Measurements from ENCODE around the gene DDX42. TPM values are rescaled to one million over a fixed set of nuclear protein-coding genes. Genes with fewer than 3 reads are reported as not detected.
A peak's percentile ranks its signal among the peaks of the same experiment; 100 is the strongest.

The DDX42 gene
- total and polyA plus RNA-seq, 2 experiments from 2014 or later, result 31.1 to 79.9 TPM

DNA sequence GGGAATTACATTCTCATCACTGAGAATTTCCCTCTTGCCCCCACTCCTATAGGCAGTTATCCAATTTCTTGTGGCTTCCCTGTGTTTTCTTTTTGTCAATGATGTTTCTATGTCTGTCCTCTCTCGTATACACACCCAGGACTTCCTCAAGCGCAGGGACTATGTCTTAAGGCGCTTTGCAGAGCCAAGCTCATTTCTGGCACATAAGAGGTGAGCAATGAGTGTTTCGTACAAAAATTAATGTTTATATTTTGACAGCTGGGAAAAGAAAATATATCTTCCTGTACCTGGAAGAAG is 947 bp downstream of the DDX42 start:
- Histone ChIP-seq H3K4me3 (peak overlapping the region; percentile 56), H4K20me1 (ENCODE audit: insufficient read depth, poor library complexity, severe bottlenecking) (peaks cover 52% of the 10 kb centered on the region), H3K4me2 (peak overlapping the region; percentile 73), H3K36me3 (replicated peaks; ENCODE audit: insufficient read depth, low read depth) (no peaks in the 10 kb centered on the region), H3K79me2 (peaks cover 86% of the 10 kb centered on the region), H3K4me1 (ENCODE audit: insufficient read depth) (peaks cover 6% of the 10 kb centered on the region), H3K27me3 (no peaks in the 10 kb centered on the region), H3K27ac (peak overlapping the region; percentile 96), H2AFZ (no peak overlapping the region), H3K9me3 (ENCODE audit: low read depth) (no peaks in the 10 kb centered on the region), H3K9me2 (replicated peaks; ENCODE audit: insufficient read depth) (no peaks in the 10 kb centered on the region)
- WGBS (ENCODE audit: low lambda C conversion rate, missing lambda C conversion rate), result 4% methylated on average over 4 of the region's 4 CpGs
- DNase-seq (ENCODE audit: low spot score), result no peak
- TF ChIP-seq EZH2 (IDR thresholded peaks at IDR 0.05; ENCODE audit: borderline replicate concordance) (no peak), EZH2phosphoT487 (IDR thresholded peaks at IDR 0.05; ENCODE audit: low read depth, severe bottlenecking, unreplicated experiment) (no peak)
- TF ChIP-seq, protein P1, sequence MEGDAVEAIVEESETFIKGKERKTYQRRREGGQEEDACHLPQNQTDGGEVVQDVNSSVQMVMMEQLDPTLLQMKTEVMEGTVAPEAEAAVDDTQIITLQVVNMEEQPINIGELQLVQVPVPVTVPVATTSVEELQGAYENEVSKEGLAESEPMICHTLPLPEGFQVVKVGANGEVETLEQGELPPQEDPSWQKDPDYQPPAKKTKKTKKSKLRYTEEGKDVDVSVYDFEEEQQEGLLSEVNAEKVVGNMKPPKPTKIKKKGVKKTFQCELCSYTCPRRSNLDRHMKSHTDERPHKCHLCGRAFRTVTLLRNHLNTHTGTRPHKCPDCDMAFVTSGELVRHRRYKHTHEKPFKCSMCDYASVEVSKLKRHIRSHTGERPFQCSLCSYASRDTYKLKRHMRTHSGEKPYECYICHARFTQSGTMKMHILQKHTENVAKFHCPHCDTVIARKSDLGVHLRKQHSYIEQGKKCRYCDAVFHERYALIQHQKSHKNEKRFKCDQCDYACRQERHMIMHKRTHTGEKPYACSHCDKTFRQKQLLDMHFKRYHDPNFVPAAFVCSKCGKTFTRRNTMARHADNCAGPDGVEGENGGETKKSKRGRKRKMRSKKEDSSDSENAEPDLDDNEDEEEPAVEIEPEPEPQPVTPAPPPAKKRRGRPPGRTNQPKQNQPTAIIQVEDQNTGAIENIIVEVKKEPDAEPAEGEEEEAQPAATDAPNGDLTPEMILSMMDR (IDR thresholded peaks at IDR 0.05; ENCODE audit: poor library complexity), result no peak

DNA sequence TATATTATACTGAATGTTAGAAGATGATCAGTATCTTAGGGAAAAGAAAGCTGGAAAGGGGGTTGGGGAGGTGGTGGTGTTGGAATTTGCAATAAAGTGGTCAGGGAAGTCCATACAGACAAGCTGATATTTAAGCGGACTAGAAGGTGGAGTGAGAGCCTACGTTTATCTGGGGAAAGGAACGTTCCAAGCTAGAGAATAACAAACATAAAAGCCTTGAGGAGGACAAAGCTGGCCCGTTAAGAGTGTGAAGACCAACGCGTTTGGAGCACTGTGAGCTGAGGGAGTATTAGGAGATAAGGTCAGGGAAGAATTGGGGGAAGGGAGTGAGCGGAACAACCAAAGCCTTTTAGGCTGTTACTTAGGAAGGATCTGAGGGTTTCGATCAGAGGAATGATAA is 1.4 kb downstream of the DDX42 start:
- Histone ChIP-seq H3K4me1 (ENCODE audit: insufficient read depth) (peaks cover 6% of the 10 kb centered on the region), H3K27ac (peak overlapping the region; percentile 96), H3K9me2 (replicated peaks; ENCODE audit: insufficient read depth) (no peaks in the 10 kb centered on the region), H4K20me1 (ENCODE audit: insufficient read depth, poor library complexity, severe bottlenecking) (peaks cover 57% of the 10 kb centered on the region), H3K9me3 (ENCODE audit: low read depth) (no peaks in the 10 kb centered on the region), H3K4me3 (peak overlapping the region; percentile 56), H3K4me2 (peak overlapping the region; percentile 73), H2AFZ (no peak overlapping the region), H3K36me3 (replicated peaks; ENCODE audit: insufficient read depth, low read depth) (no peaks in the 10 kb centered on the region), H3K79me2 (peaks cover 86% of the 10 kb centered on the region), H3K27me3 (no peaks in the 10 kb centered on the region)
- no peak for DNase-seq (ENCODE audit: low spot score)
- 17% methylated on average over 8 of the region's 8 CpGs for WGBS (ENCODE audit: low lambda C conversion rate, missing lambda C conversion rate)
- TF ChIP-seq, protein P1 (IDR thresholded peaks at IDR 0.05; ENCODE audit: poor library complexity), result no peak

DNA sequence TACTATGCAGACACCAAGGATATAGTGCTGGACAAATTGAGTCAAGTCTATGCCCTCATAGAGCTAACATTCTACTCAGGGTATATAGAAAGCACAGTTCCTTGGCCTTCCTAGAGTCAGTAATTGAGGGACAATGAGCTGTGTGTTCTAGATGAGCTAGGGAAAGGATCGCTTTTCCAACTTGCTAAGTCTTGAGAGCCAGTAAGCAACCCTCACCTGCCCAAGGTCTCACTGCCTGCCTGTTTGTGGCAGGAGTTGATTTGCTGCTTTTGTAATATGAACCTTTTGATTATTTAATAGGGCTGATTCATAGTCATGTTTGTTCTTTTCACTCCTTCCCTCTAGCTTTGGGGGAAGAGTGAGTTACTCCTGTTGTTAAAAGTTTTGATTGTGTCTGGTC is 6.5 kb downstream of the DDX42 start:
- H3K9me2 ChIP-seq (replicated peaks; ENCODE audit: insufficient read depth), result no peaks in the 10 kb centered on the region
- H3K4me2 ChIP-seq, result no peak overlapping the region
- no peaks in the 10 kb centered on the region for H3K27me3 ChIP-seq
- H3K4me3 ChIP-seq, result no peak overlapping the region
- no peaks in the 10 kb centered on the region for H3K4me1 ChIP-seq (ENCODE audit: insufficient read depth)
- no peak overlapping the region for H2AFZ ChIP-seq
- TF ChIP-seq EZH2phosphoT487 (IDR thresholded peaks at IDR 0.05; ENCODE audit: low read depth, severe bottlenecking, unreplicated experiment) (no peak), EZH2 (IDR thresholded peaks at IDR 0.05; ENCODE audit: borderline replicate concordance) (no peak)
- TF ChIP-seq, protein P1 (IDR thresholded peaks at IDR 0.05; ENCODE audit: poor library complexity), result no peak
- H3K79me2 ChIP-seq, result peaks cover 100% of the 10 kb centered on the region
- 91% methylated on average over 1 of the region's 1 CpG for WGBS (ENCODE audit: low lambda C conversion rate, missing lambda C conversion rate)
- DNase-seq (ENCODE audit: low spot score), result no peak
- no peak overlapping the region for H3K27ac ChIP-seq
- no peaks in the 10 kb centered on the region for H3K9me3 ChIP-seq (ENCODE audit: low read depth)
- no peaks in the 10 kb centered on the region for H3K36me3 ChIP-seq (replicated peaks; ENCODE audit: insufficient read depth, low read depth)
- H4K20me1 ChIP-seq (ENCODE audit: insufficient read depth, poor library complexity, severe bottlenecking), result peaks cover 97% of the 10 kb centered on the region

DNA sequence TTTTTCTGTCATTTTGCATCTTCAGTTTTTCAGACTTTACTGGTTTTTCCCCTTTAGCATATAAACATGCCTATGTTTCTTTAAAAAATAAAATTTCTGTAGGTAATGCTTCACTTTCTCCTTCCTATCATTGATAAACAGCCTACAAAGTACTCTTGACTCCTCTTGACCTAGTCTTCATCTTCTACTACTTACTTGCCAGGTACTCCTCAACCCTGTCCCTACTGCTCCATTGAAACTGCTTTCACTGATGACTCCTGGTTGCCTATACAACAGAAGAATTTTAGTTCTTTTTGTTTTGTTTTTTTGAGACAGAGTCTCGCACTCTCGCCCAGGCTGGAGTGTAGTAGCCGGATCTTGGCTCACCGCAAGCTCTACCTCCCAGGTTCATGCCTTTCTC is 7.0 kb downstream of the DDX42 start:
- Histone ChIP-seq H2AFZ (no peak overlapping the region), H3K4me2 (no peak overlapping the region), H3K36me3 (replicated peaks; ENCODE audit: insufficient read depth, low read depth) (no peaks in the 10 kb centered on the region), H3K4me3 (no peak overlapping the region), H3K4me1 (ENCODE audit: insufficient read depth) (no peaks in the 10 kb centered on the region), H3K79me2 (peaks cover 100% of the 10 kb centered on the region), H3K9me2 (replicated peaks; ENCODE audit: insufficient read depth) (no peaks in the 10 kb centered on the region), H3K27me3 (no peaks in the 10 kb centered on the region), H4K20me1 (ENCODE audit: insufficient read depth, poor library complexity, severe bottlenecking) (peaks cover 96% of the 10 kb centered on the region), H3K27ac (no peak overlapping the region), H3K9me3 (ENCODE audit: low read depth) (no peaks in the 10 kb centered on the region)
- WGBS (ENCODE audit: low lambda C conversion rate, missing lambda C conversion rate), result 99% methylated on average over 4 of the region's 4 CpGs
- no peak for TF ChIP-seq EZH2phosphoT487 (IDR thresholded peaks at IDR 0.05; ENCODE audit: low read depth, severe bottlenecking, unreplicated experiment)
- DNase-seq (ENCODE audit: low spot score), result no peak

Measured in hepatocyte (in vitro differentiated cells).